Measurements from ENCODE around the gene LRRN3. TPM values are rescaled to one million over a fixed set of nuclear protein-coding genes. Genes with fewer than 3 reads are reported as not detected.

Gene LRRN3
- total and polyA plus RNA-seq, 2 donors from 2014 or later: 0.54 to 1.1 TPM

- intact Hi-C loops (cut with DNase I): no loop called here
- Histone ChIP-seq H3K4me1 (ENCODE audit: control insufficient read depth in 2 of 3, insufficient read depth in 2 of 3, low read depth in 1 of 3, low read length in 3 of 3) (no peaks in the 10 kb centered on the region), H3K27ac (ENCODE audit: low read depth in 2 of 2, low read length in 2 of 2) (no peak overlapping the region), H3K9ac (ENCODE audit: low read length in 3 of 3) (no peak overlapping the region), H3K36me3 (ENCODE audit: control insufficient read depth in 2 of 3, insufficient read depth in 3 of 3, low read length in 3 of 3) (no peaks in the 10 kb centered on the region), H3K27me3 (ENCODE audit: control insufficient read depth, insufficient read depth, low read length) (no peaks in the 10 kb centered on the region), H3K9me3 (ENCODE audit: control insufficient read depth in 2 of 3, insufficient read depth in 1 of 3, low read length in 3 of 3) (peaks cover 0 to 3% (median 0%) of the 10 kb centered on the region in 3 donors), H3K4me3 (ENCODE audit: low read length in 3 of 3) (no peak overlapping the region)
- FAIRE-seq (no peak), DNase-seq (no peak)
- no peak for TF ChIP-seq CTCF (IDR thresholded peaks at IDR 0.05; ENCODE audit: borderline replicate concordance, extremely low read depth, insufficient read depth)
These were observed 83.6 kb downstream of the LRRN3 start for GRCh38 chr7:111174510-111174909.

All from kidney (tissue), 14 donors.